KMS-11 (cell line): Measurements from ENCODE around the gene DAP3.
"Not testable (repeated sequence)": the region's sequence is repeated elsewhere in the genome, so short reads cannot be mapped to it uniquely, and the experiment has no call there.

Experiments
- H2AFZ ChIP-seq: fragments of 200-600 bp; sonication (generic); 2 replicates; pipeline ENCODE4 v1.6.1; 2016; ENCODE audit warnings: antibody characterized with exemption, mixed run types, low read depth
- H3K27ac ChIP-seq: fragments of 200-600 bp; sonication (generic); 2 replicates; pipeline ENCODE4 v1.6.1; 2016; ENCODE audit warnings: mild to moderate bottlenecking, mixed run types
- H3K27me3 ChIP-seq: fragments of 200-600 bp; sonication (generic); 2 replicates; pipeline ENCODE4 v1.6.1; 2017; ENCODE audit warnings: mild to moderate bottlenecking, low read depth, mixed run types, moderate library complexity; ENCODE audit not compliant: insufficient read depth
- H3K36me3 ChIP-seq: fragments of 200-600 bp; sonication (generic); 2 replicates; pipeline ENCODE4 v1.6.1; 2017; ENCODE audit warnings: mild to moderate bottlenecking, mixed run types; ENCODE audit not compliant: insufficient read depth
- H3K4me1 ChIP-seq: fragments of 200-600 bp; sonication (generic); 2 replicates; pipeline ENCODE4 v1.6.1; 2016; ENCODE audit warnings: mild to moderate bottlenecking, low read depth, mixed run types; ENCODE audit not compliant: poor library complexity, severe bottlenecking
- H3K4me2 ChIP-seq: fragments of 200-600 bp; sonication (generic); 2 replicates; pipeline ENCODE4 v1.7.0; 2016; ENCODE audit warnings: mild to moderate bottlenecking, mixed run types
- H3K4me3 ChIP-seq: fragments of 200-600 bp; sonication (generic); IDR thresholded peaks from 2 replicates; pipeline ENCODE4 v1.6.1; 2017; ENCODE audit warnings: low read depth, low read length, mixed read lengths; ENCODE audit not compliant: insufficient read depth
- H3K79me2 ChIP-seq: fragments of 200-600 bp; sonication (generic); 2 replicates; pipeline ENCODE4 v1.6.1; 2016; ENCODE audit warnings: low read depth, mixed run types; ENCODE audit not compliant: insufficient read depth
- H3K9ac ChIP-seq: fragments of 200-600 bp; sonication (generic); 2 replicates; pipeline ENCODE4 v1.6.1; 2016; ENCODE audit warnings: mild to moderate bottlenecking, mixed run types
- H4K20me1 ChIP-seq: fragments of 200-600 bp; sonication (generic); 2 replicates; pipeline ENCODE4 v1.6.1; 2016; ENCODE audit warnings: mild to moderate bottlenecking, mixed run types; ENCODE audit not compliant: insufficient read depth
- TF ChIP-seq, protein P1 (sequence below): fragments of 200-600 bp; sonication (generic); conservative IDR thresholded peaks from 2 replicates; pipeline ENCODE4 v1.6.1; 2017; ENCODE audit warnings: low read depth, mild to moderate bottlenecking, antibody characterized with exemption, low read length, moderate library complexity, mixed read lengths

DAP3 gene

DNA sequence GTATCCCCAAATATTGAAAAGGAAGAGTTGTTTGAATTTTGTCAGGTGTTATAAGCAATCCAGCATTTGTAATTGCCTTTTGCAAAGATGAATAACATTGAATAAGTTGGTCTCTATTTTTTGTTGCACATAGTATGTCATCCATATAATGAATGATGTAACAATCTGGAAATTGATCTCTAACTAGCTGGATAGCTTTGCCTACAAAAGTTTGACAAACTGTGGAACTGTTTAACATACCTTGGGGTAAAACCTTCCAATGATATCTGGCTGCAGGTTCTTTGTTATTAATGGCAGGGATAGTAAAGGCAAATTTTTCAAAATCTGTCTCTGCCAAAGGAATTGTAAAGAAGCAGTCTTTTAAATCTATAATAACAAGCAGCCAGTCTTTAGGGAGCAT lies 7.6 kb downstream of the DAP3 start:
- H3K36me3 ChIP-seq = peaks cover 20% of the 10 kb centered on the region; the same call in 1 of the 2 replicates
- peaks cover 61% of the 10 kb centered on the region for H3K4me1 ChIP-seq
- peaks cover 49% of the 10 kb centered on the region for H4K20me1 ChIP-seq

DNA sequence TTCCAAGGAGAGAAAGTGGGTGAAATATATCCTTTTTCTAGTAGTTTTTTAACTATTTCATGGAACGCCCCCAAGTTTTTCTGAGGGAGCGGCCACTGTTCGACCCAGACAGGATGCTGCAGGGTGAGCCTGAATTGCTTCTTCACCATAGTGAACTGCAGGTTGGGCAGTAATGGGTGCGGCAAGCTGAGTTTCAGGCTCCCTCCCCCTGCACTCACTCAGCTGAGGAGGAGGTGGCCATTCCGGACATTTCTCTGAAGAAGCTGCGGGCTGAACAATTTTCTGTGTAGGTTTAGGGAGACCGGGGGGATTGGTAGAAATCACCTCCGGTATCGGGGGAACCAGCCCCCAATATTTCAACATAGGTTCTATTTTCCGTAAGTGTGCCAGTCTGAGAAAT lies 8.2 kb downstream of the DAP3 start:
- H3K27ac ChIP-seq = no peak overlapping the region
- H3K4me2 ChIP-seq = no peak overlapping the region

More for the DNA sequence above, 7.6 kb downstream of the DAP3 start:
- H3K27me3 ChIP-seq = no peaks in the 10 kb centered on the region
- TF ChIP-seq, protein P1, sequence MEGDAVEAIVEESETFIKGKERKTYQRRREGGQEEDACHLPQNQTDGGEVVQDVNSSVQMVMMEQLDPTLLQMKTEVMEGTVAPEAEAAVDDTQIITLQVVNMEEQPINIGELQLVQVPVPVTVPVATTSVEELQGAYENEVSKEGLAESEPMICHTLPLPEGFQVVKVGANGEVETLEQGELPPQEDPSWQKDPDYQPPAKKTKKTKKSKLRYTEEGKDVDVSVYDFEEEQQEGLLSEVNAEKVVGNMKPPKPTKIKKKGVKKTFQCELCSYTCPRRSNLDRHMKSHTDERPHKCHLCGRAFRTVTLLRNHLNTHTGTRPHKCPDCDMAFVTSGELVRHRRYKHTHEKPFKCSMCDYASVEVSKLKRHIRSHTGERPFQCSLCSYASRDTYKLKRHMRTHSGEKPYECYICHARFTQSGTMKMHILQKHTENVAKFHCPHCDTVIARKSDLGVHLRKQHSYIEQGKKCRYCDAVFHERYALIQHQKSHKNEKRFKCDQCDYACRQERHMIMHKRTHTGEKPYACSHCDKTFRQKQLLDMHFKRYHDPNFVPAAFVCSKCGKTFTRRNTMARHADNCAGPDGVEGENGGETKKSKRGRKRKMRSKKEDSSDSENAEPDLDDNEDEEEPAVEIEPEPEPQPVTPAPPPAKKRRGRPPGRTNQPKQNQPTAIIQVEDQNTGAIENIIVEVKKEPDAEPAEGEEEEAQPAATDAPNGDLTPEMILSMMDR = no peak
- H3K27ac ChIP-seq = no peak overlapping the region
- no peak overlapping the region; the same call in 1 of the 2 replicates for H3K4me2 ChIP-seq
- H2AFZ ChIP-seq = no peak overlapping the region
- H3K4me3 ChIP-seq = no peak overlapping the region
- no peak overlapping the region for H3K9ac ChIP-seq
- H3K79me2 ChIP-seq = peaks cover 90% of the 10 kb centered on the region

DNA sequence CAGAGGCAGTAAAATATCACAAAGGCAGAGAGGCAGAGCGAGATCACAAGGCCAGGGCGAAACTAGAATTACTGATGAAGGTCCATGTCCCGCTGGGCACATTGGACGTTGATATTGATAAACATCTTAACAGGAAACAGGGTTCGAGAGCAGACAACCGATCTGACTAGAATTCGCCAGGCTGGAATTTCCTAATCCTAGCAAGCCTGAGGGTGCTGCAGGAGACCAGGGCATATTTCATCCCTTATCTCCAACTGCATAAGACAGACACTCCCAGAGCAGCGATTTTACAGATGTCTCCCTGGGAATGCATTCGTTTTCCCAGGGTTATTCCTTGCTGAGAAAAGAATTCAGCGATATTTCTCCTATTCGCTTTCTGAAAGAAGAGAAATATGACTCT lies 8.7 kb downstream of the DAP3 start:
- peaks cover 86% of the 10 kb centered on the region for H3K79me2 ChIP-seq
- not testable (repeated sequence) for H3K27me3 ChIP-seq, H3K4me3 ChIP-seq, H3K9ac ChIP-seq, H2AFZ ChIP-seq, H3K36me3 ChIP-seq, H3K27ac ChIP-seq, H3K4me2 ChIP-seq
- H4K20me1 ChIP-seq = peaks cover 54% of the 10 kb centered on the region
- peaks cover 66% of the 10 kb centered on the region for H3K4me1 ChIP-seq

More for the DNA sequence above, 8.2 kb downstream of the DAP3 start:
- Histone ChIP-seq H2AFZ (no peak overlapping the region), H3K79me2 (peaks cover 86% of the 10 kb centered on the region), H3K4me1 (peaks cover 65% of the 10 kb centered on the region), H3K9ac (no peak overlapping the region), H4K20me1 (peaks cover 49% of the 10 kb centered on the region), H3K4me3 (no peak overlapping the region), H3K36me3 (peaks cover 15% of the 10 kb centered on the region; the same call in 1 of the 2 replicates), H3K27me3 (no peaks in the 10 kb centered on the region)
- TF ChIP-seq, protein P1 = no peak

DNA sequence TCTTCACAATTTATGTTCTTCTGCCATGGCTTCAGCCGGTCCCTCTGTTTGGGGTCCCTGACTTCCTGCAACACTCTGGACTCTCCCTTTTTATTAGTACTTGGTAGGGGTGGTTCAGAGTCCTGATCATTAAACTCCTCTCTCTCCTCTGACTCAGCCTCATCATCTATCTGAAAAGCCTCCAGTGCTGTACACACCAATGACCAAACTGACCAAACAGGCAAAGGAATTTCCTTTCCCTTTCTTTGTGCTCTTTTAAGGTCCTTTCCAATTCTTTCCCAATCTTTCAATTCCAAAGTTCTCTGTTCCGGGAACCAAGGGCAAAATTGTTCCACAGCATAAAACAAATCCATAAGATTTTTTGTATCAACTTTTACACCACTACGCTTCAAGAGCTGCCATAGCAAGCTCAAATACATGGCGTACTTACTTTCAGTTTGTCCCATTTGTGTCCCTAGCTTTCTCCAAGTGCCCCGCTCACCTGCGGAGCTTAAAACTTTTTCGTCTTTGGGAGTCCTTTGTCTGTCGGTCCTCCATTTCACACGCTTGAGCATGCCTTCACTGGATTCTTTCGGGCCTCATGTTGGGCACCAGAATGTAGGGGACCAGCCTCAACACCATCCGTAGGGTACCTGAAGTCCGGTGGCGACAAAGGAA lies 9.6 kb downstream of the DAP3 start:
- Histone ChIP-seq H3K9ac (no peak overlapping the region), H4K20me1 (peaks cover 61% of the 10 kb centered on the region), H3K27ac (no peak overlapping the region), H3K36me3 (peaks cover 3% of the 10 kb centered on the region; the same call in 1 of the 2 replicates), H3K4me1 (peaks cover 68% of the 10 kb centered on the region), H3K4me3 (no peak overlapping the region), H3K4me2 (no peak overlapping the region), H3K27me3 (no peaks in the 10 kb centered on the region), H3K79me2 (peaks cover 86% of the 10 kb centered on the region), H2AFZ (no peak overlapping the region)
- TF ChIP-seq, protein P1 = no peak

DNA sequence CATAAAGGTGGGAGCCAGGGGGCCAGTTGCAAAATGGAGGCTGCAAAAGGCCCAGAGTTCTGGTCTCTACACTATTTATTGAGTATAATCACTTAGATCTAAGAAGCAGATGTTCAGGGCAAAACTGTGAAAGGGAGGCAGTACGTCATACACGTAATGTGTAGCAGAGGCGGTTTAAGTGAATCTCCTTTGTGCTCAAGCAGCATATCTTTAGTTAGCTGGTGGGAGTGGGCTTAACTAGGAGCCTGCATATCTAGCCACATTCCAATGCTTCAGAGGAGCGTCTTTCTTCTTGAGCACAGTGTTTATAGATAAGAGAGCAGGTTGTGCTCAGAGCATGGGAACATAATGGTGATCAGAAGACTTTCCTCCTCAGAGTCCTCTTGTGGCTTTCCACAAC lies 10.2 kb downstream of the DAP3 start:
- peaks cover 67% of the 10 kb centered on the region for H3K4me1 ChIP-seq
- peaks cover 58% of the 10 kb centered on the region for H4K20me1 ChIP-seq
- not testable (repeated sequence) for H3K27me3 ChIP-seq, H3K4me2 ChIP-seq, H3K9ac ChIP-seq, H3K27ac ChIP-seq, H2AFZ ChIP-seq, H3K36me3 ChIP-seq, H3K4me3 ChIP-seq
- peaks cover 86% of the 10 kb centered on the region for H3K79me2 ChIP-seq

DNA sequence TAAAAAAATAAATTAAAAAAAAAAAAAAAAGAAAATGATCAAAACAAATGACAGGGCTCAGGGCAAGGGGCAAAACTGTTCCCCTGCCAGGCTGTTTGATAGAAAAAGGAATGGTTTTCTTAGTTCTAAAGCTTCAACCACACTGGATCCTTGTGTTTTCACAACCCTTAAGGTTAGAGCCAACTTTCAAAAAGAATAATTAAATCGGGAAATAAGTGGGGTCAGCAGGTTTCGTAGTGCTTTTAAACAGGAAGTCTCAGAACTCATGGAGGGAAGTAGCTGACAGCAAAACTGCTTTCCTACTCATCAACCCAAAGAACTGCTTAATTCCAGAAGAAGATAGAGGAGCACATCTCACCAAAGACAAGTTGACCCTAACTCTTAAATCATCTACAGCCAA lies 12.8 kb downstream of the DAP3 start:
- peaks cover 41% of the 10 kb centered on the region for H4K20me1 ChIP-seq
- H3K4me2 ChIP-seq, H2AFZ ChIP-seq, H3K27me3 ChIP-seq, H3K36me3 ChIP-seq, H3K4me3 ChIP-seq, H3K9ac ChIP-seq, H3K27ac ChIP-seq: not testable (repeated sequence)
- H3K4me1 ChIP-seq = peaks cover 43% of the 10 kb centered on the region
- peaks cover 86% of the 10 kb centered on the region for H3K79me2 ChIP-seq
